Mammary epithelial cell (primary cell): ENCODE measurements around the gene TAOK2.

Experiments
- EZH2 ChIP-seq: IDR thresholded peaks from 2 replicates; pipeline ENCODE4 v1.6.1; 2012; ENCODE audit warnings: low read length, inconsistent platforms, borderline replicate concordance
- TF ChIP-seq, protein P1 (sequence below), 2 donors: IDR thresholded peaks in 1 of 2; conservative IDR thresholded peaks in 1 of 2; 2 replicates each; pipeline ENCODE4 v1.5.1; 2011 to 2012; ENCODE audit warnings: inconsistent platforms in 2 of 2, low read length in 2 of 2, mild to moderate bottlenecking in 2 of 2, control low read depth in 1 of 2, low read depth in 1 of 2; ENCODE audit not compliant: insufficient read depth in 1 of 2; ENCODE audit errors: extremely low read depth in 1 of 2

DNA sequence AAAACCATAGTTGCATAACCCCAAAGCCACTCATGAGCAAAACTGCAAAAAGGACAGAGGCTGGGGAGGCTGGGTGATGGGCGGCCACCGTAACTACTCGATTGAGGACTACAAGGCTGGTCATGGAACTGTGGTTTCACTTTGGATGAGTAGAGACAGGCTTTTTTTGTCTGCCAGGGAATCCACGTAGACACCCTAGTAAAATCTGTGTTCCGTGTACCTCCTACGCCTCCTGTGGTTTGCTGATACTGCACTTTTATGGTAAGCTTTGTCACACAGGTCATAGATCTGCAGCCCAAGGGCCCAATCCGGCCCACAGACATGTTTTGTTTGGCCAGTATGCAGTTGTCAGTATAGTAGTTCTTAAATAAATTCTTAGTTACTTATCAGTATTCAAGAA, 59.6 kb downstream of the TAOK2 start:
- TF ChIP-seq, protein P1, sequence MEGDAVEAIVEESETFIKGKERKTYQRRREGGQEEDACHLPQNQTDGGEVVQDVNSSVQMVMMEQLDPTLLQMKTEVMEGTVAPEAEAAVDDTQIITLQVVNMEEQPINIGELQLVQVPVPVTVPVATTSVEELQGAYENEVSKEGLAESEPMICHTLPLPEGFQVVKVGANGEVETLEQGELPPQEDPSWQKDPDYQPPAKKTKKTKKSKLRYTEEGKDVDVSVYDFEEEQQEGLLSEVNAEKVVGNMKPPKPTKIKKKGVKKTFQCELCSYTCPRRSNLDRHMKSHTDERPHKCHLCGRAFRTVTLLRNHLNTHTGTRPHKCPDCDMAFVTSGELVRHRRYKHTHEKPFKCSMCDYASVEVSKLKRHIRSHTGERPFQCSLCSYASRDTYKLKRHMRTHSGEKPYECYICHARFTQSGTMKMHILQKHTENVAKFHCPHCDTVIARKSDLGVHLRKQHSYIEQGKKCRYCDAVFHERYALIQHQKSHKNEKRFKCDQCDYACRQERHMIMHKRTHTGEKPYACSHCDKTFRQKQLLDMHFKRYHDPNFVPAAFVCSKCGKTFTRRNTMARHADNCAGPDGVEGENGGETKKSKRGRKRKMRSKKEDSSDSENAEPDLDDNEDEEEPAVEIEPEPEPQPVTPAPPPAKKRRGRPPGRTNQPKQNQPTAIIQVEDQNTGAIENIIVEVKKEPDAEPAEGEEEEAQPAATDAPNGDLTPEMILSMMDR (conservative IDR thresholded peaks at IDR 0.05 in 1 of 2, IDR thresholded peaks at IDR 0.05 in 1 of 2; ENCODE audit: extremely low read depth in 1 of 2, insufficient read depth in 1 of 2, low read depth in 1 of 2, low read length in 2 of 2) = no peak
- no peak for TF ChIP-seq EZH2
